Testis (tissue), 2 donors: Measurements from ENCODE around the gene CHD5.

Experiments
- POLR2A ChIP-seq: fragments of 450-650 bp; IDR thresholded peaks from one replicate; pipeline ENCODE4 v1.6.1; 2017; ENCODE audit warnings: antibody characterized with exemption, mild to moderate bottlenecking, moderate library complexity
- TF ChIP-seq, protein P1 (sequence below), 3 experiments: fragments of 450-650 bp in 2 of 3; fragments of 200-600 bp in 1 of 3; sonication (generic) in 1 of 3; IDR thresholded peaks; one replicate each; pipeline ENCODE4 v1.5.1; 2016 to 2019; ENCODE audit warnings: antibody characterized with exemption in 3 of 3, mild to moderate bottlenecking in 2 of 3, moderate library complexity in 1 of 3

DNA sequence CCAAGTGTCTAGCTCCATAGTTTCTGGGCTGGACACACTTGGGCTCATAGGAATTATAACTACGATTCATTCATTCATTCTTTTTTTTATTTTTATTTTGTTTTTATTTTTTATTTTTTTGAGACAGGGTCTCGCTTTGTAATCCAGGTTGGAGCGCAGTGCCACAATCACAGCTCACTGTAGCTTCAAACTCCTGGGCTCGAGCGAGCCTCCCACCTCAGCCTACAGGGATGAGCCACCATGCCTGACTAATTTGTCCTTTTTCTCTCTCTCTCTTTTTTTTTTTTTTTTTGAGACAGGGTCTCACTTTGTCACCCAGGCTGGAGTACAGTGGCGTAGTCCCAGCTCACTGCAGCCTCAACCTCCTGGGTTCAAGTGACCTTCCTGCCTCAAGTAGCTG is 92.2 kb downstream of the CHD5 start:
- TF ChIP-seq, protein P1, sequence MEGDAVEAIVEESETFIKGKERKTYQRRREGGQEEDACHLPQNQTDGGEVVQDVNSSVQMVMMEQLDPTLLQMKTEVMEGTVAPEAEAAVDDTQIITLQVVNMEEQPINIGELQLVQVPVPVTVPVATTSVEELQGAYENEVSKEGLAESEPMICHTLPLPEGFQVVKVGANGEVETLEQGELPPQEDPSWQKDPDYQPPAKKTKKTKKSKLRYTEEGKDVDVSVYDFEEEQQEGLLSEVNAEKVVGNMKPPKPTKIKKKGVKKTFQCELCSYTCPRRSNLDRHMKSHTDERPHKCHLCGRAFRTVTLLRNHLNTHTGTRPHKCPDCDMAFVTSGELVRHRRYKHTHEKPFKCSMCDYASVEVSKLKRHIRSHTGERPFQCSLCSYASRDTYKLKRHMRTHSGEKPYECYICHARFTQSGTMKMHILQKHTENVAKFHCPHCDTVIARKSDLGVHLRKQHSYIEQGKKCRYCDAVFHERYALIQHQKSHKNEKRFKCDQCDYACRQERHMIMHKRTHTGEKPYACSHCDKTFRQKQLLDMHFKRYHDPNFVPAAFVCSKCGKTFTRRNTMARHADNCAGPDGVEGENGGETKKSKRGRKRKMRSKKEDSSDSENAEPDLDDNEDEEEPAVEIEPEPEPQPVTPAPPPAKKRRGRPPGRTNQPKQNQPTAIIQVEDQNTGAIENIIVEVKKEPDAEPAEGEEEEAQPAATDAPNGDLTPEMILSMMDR (IDR thresholded peaks at IDR 0.05) = no peak
- TF ChIP-seq POLR2A = no peak
